Measurements from ENCODE around the gene ITGBL1.

Gene ITGBL1

GRCh38 chr13:101515504-101515903, 63.0 kb downstream of the ITGBL1 start:
- H3K4me3 Mint-ChIP-seq, result no peak overlapping the region
- no peaks in the 10 kb centered on the region for H3K9me3 Mint-ChIP-seq
- no peak for TF ChIP-seq CTCF (IDR thresholded peaks at IDR 0.05)
- no peaks in the 10 kb centered on the region for H3K27me3 Mint-ChIP-seq (ENCODE audit: low read depth, poor library complexity)
- DNase-seq, result no peak
- H3K4me1 Mint-ChIP-seq, result no peaks in the 10 kb centered on the region
- H3K36me3 Mint-ChIP-seq (ENCODE audit: low read depth), result no peaks in the 10 kb centered on the region
- no peak overlapping the region for H3K27ac Mint-ChIP-seq

GRCh38 chr13:101516262-101516661, 63.8 kb downstream of the ITGBL1 start:
- TF ChIP-seq CTCF (IDR thresholded peaks at IDR 0.05), result no peak
- H3K27ac Mint-ChIP-seq, result no peak overlapping the region
- no peaks in the 10 kb centered on the region for H3K9me3 Mint-ChIP-seq
- H3K36me3 Mint-ChIP-seq (ENCODE audit: low read depth), result no peaks in the 10 kb centered on the region
- no peaks in the 10 kb centered on the region for H3K4me1 Mint-ChIP-seq
- no peak for DNase-seq
- no peak overlapping the region for H3K4me3 Mint-ChIP-seq
- peaks cover 4% of the 10 kb centered on the region for H3K27me3 Mint-ChIP-seq (ENCODE audit: low read depth, poor library complexity)

- Mint-ChIP-seq H3K27me3 (ENCODE audit: low read depth, poor library complexity) (peaks cover 5% of the 10 kb centered on the region), H3K36me3 (ENCODE audit: low read depth) (no peaks in the 10 kb centered on the region), H3K4me3 (no peak overlapping the region), H3K4me1 (peaks cover 4% of the 10 kb centered on the region), H3K9me3 (no peaks in the 10 kb centered on the region), H3K27ac (no peak overlapping the region)
- TF ChIP-seq CTCF (IDR thresholded peaks at IDR 0.05), result no peak
- DNase-seq, result no peak
Observed at GRCh38 chr13:101520672-101521071, 68.2 kb downstream of the ITGBL1 start.

GRCh38 chr13:101521371-101521770, 68.9 kb downstream of the ITGBL1 start:
- H3K27ac Mint-ChIP-seq, result no peak overlapping the region

GRCh38 chr13:101522607-101523006, 70.1 kb downstream of the ITGBL1 start:
- no peak for DNase-seq
- H3K36me3 Mint-ChIP-seq (ENCODE audit: low read depth), result no peaks in the 10 kb centered on the region
- no peak overlapping the region for H3K4me3 Mint-ChIP-seq
- TF ChIP-seq CTCF (IDR thresholded peaks at IDR 0.05), result no peak
- no peaks in the 10 kb centered on the region for H3K9me3 Mint-ChIP-seq
- H3K27ac Mint-ChIP-seq, result no peak overlapping the region
- H3K4me1 Mint-ChIP-seq, result peaks cover 4% of the 10 kb centered on the region
- H3K27me3 Mint-ChIP-seq (ENCODE audit: low read depth, poor library complexity), result peaks cover 5% of the 10 kb centered on the region

More at GRCh38 chr13:101521371-101521770, 68.9 kb downstream of the ITGBL1 start:
- DNase-seq, result no peak
- no peaks in the 10 kb centered on the region for H3K36me3 Mint-ChIP-seq (ENCODE audit: low read depth)
- peaks cover 4% of the 10 kb centered on the region for H3K4me1 Mint-ChIP-seq
- peaks cover 5% of the 10 kb centered on the region for H3K27me3 Mint-ChIP-seq (ENCODE audit: low read depth, poor library complexity)
- H3K9me3 Mint-ChIP-seq, result no peaks in the 10 kb centered on the region
- H3K4me3 Mint-ChIP-seq, result no peak overlapping the region
- no peak for TF ChIP-seq CTCF (IDR thresholded peaks at IDR 0.05)

Data from nephron progenitor cell (in vitro differentiated cells).